ENCODE results near the gene HEPACAM. TPM values are rescaled to one million over a fixed set of nuclear protein-coding genes. Genes with fewer than 3 reads are reported as not detected.

HEPACAM gene
- total RNA-seq, 6 donors from 2014 or later = 0.14 TPM; not detected in 5

GRCh38 chr11:124895471-124895971, 40.3 kb downstream of the HEPACAM start:
- TF ChIP-seq CTCF (IDR thresholded peaks at IDR 0.05) = no peak
- no peak for TF ChIP-seq POLR2A (IDR thresholded peaks at IDR 0.05)
- TF ChIP-seq POLR2AphosphoS5 (IDR thresholded peaks at IDR 0.05) = no peak
- TF ChIP-seq EP300 (IDR thresholded peaks at IDR 0.05) = no peak
- ATAC-seq (ENCODE audit: low FRiP score in 2 of 2) (no peak), DNase-seq (no peak)
- H3K4me1 ChIP-seq = peaks cover 37 to 51% (median 46%) of the 10 kb centered on the region in 4 donors
- H3K36me3 ChIP-seq = peaks cover 0 to 39% (median 0%) of the 10 kb centered on the region in 4 donors
- 73 to 90% methylated on average over 8 to 20 of the region's 20 CpGs for WGBS, 2 donors
- H3K27ac ChIP-seq = peak overlapping the region; percentile 84 to 89 (median 86)
- peak overlapping the region; percentile 43 to 54 (median 48) for H3K4me3 ChIP-seq
- H3K27me3 ChIP-seq = no peaks in the 10 kb centered on the region
- no peaks in the 10 kb centered on the region for H3K9me3 ChIP-seq

- Histone ChIP-seq H3K27ac (peak overlapping the region; percentile 84 to 89 (median 86)), H3K4me3 (peak overlapping the region in 3 of 4 donors; percentile 43 to 54 (median 49)), H3K9me3 (no peaks in the 10 kb centered on the region), H3K27me3 (no peaks in the 10 kb centered on the region), H3K36me3 (peaks cover 0 to 44% (median 0%) of the 10 kb centered on the region in 4 donors), H3K4me1 (peaks cover 40 to 47% (median 44%) of the 10 kb centered on the region in 4 donors)
- 65 to 74% methylated on average over 4 of the region's 4 CpGs for WGBS, 2 donors
- TF ChIP-seq POLR2A (IDR thresholded peaks at IDR 0.05) (peak in 1 of 4 donors; percentile 11), CTCF (IDR thresholded peaks at IDR 0.05) (no peak)
- DNase-seq = no peak
- no peak for ATAC-seq (ENCODE audit: low FRiP score in 2 of 2)
These were observed 41.0 kb downstream of the HEPACAM start for GRCh38 chr11:124894606-124895430.

- Histone ChIP-seq H3K36me3 (peaks cover 0 to 47% (median 0%) of the 10 kb centered on the region in 4 donors), H3K4me1 (peaks cover 32 to 48% (median 38%) of the 10 kb centered on the region in 4 donors), H3K9me3 (no peaks in the 10 kb centered on the region), H3K27me3 (no peaks in the 10 kb centered on the region), H3K27ac (peak overlapping the region; percentile 84 to 89 (median 86)), H3K4me3 (peak overlapping the region in 1 of 4 donors; percentile 54)
- ATAC-seq (ENCODE audit: low FRiP score in 2 of 2) (no peak), DNase-seq (no peak)
- TF ChIP-seq POLR2AphosphoS5 (IDR thresholded peaks at IDR 0.05) (no peak), CTCF (IDR thresholded peaks at IDR 0.05) (no peak), EP300 (IDR thresholded peaks at IDR 0.05) (no peak), POLR2A (IDR thresholded peaks at IDR 0.05) (no peak)
- WGBS, 2 donors = 65 to 85% methylated on average over 6 to 14 of the region's 14 CpGs
These were observed 42.0 kb downstream of the HEPACAM start for GRCh38 chr11:124893781-124894401.

GRCh38 chr11:124892750-124893454, 42.9 kb downstream of the HEPACAM start:
- Histone ChIP-seq H3K9me3 (no peaks in the 10 kb centered on the region), H3K4me1 (peaks cover 24 to 52% (median 35%) of the 10 kb centered on the region in 4 donors), H3K27ac (peak overlapping the region; percentile 49 to 89 (median 85)), H3K27me3 (no peaks in the 10 kb centered on the region), H3K36me3 (peaks cover 0 to 47% (median 0%) of the 10 kb centered on the region in 4 donors), H3K4me3 (no peak overlapping the region)
- DNase-seq (no peak), ATAC-seq (ENCODE audit: low FRiP score in 2 of 2) (peak in 1 of 2 donors; percentile 14)
- TF ChIP-seq POLR2AphosphoS5 (IDR thresholded peaks at IDR 0.05) = peak; percentile 35 to 41
- no peak for TF ChIP-seq POLR2A (IDR thresholded peaks at IDR 0.05)
- TF ChIP-seq EP300 (IDR thresholded peaks at IDR 0.05) = peak in 1 of 4 donors; percentile 23
- peak in 1 of 6 experiments; percentile 17 for TF ChIP-seq CTCF (IDR thresholded peaks at IDR 0.05)
- WGBS, 2 donors = 49 to 57% methylated on average over 9 of the region's 9 CpGs

All from upper lobe of left lung (tissue), 6 donors.